IMR-90 (cell line): ENCODE measurements around the gene AUTS2.

Experiments
- BHLHE40 ChIP-seq: fragments of 150-350 bp; IDR thresholded peaks from 2 replicates; pipeline ENCODE4 v1.6.1; 2016; ENCODE audit warnings: mild to moderate bottlenecking, low read depth, low read length
- CEBPB ChIP-seq: IDR thresholded peaks from 2 replicates; pipeline ENCODE4 v1.6.1; 2012; ENCODE audit warnings: low read depth, low read length, improper control_type of control experiment
- MAZ ChIP-seq: IDR thresholded peaks from 2 replicates; pipeline ENCODE4 v1.6.1; 2012; ENCODE audit warnings: low read depth, mild to moderate bottlenecking, low read length, improper control_type of control experiment, moderate library complexity, borderline replicate concordance
- MXI1 ChIP-seq: IDR thresholded peaks from 2 replicates; pipeline ENCODE4 v1.6.1; 2012; ENCODE audit warnings: low read depth, mild to moderate bottlenecking, low read length, moderate library complexity, borderline replicate concordance
- NFE2L2 ChIP-seq: fragments of 150-350 bp; IDR thresholded peaks from 2 replicates; pipeline ENCODE4 v1.6.1; 2016; ENCODE audit warnings: low read depth, mild to moderate bottlenecking, low read length
- POLR2A ChIP-seq: IDR thresholded peaks from 2 replicates; pipeline ENCODE4 v1.6.1; 2012; ENCODE audit warnings: mild to moderate bottlenecking, low read depth, low read length
- RAD21 ChIP-seq: IDR thresholded peaks from 2 replicates; pipeline ENCODE4 v1.6.1; 2012; ENCODE audit warnings: low read length, improper control_type of control experiment
- RCOR1 ChIP-seq: IDR thresholded peaks from 2 replicates; pipeline ENCODE4 v1.6.1; 2012; ENCODE audit warnings: mild to moderate bottlenecking, low read length, improper control_type of control experiment; ENCODE audit not compliant: insufficient replicate concordance
- RFX5 ChIP-seq: IDR thresholded peaks from 2 replicates; pipeline ENCODE4 v1.8.0; 2012; ENCODE audit warnings: low read depth, mild to moderate bottlenecking, low read length, moderate library complexity
- SMC3 ChIP-seq: fragments of 150-350 bp; IDR thresholded peaks from 2 replicates; pipeline ENCODE4 v1.6.1; 2016; ENCODE audit warnings: low read depth, mild to moderate bottlenecking, antibody characterized with exemption, low read length, moderate library complexity
- TF ChIP-seq, protein P1 (sequence below): fragments of 150-350 bp; IDR thresholded peaks from 2 replicates; pipeline ENCODE4 v1.6.1; 2017; ENCODE audit warnings: mild to moderate bottlenecking, antibody characterized with exemption, low read length, low read depth
- TF ChIP-seq, protein P2 (sequence below): conservative IDR thresholded peaks from 2 replicates; pipeline ENCODE4 v1.5.1; 2012; ENCODE audit warnings: mild to moderate bottlenecking, low read depth, low read length, improper control_type of control experiment

DNA sequence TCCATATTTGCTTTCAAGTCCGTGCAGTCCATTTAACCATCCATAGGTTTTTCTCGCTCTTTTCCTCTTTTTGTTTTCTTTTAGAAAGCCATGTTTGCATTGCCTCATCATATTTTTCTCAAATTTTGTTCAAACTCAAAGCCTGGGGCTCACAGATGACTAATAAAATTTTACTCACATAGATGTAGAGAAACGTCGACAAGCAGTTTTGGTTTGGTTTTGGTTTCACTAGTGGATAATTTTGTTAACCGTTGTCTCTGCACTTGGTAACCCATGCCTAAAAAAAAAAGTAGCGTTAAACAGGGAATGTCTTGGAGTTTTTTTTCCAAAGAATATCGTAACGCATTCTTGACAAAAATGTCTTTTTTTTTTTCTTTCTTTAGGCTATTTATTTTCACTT lies 1189.5 kb downstream of the AUTS2 start:
- TF ChIP-seq, protein P1, sequence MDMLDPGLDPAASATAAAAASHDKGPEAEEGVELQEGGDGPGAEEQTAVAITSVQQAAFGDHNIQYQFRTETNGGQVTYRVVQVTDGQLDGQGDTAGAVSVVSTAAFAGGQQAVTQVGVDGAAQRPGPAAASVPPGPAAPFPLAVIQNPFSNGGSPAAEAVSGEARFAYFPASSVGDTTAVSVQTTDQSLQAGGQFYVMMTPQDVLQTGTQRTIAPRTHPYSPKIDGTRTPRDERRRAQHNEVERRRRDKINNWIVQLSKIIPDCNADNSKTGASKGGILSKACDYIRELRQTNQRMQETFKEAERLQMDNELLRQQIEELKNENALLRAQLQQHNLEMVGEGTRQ, result no peak
- TF ChIP-seq, protein P2, sequence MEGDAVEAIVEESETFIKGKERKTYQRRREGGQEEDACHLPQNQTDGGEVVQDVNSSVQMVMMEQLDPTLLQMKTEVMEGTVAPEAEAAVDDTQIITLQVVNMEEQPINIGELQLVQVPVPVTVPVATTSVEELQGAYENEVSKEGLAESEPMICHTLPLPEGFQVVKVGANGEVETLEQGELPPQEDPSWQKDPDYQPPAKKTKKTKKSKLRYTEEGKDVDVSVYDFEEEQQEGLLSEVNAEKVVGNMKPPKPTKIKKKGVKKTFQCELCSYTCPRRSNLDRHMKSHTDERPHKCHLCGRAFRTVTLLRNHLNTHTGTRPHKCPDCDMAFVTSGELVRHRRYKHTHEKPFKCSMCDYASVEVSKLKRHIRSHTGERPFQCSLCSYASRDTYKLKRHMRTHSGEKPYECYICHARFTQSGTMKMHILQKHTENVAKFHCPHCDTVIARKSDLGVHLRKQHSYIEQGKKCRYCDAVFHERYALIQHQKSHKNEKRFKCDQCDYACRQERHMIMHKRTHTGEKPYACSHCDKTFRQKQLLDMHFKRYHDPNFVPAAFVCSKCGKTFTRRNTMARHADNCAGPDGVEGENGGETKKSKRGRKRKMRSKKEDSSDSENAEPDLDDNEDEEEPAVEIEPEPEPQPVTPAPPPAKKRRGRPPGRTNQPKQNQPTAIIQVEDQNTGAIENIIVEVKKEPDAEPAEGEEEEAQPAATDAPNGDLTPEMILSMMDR, result no peak
- TF ChIP-seq RFX5 (no peak), MAZ (no peak), POLR2A (no peak), NFE2L2 (no peak), RCOR1 (no peak), CEBPB (no peak), MXI1 (no peak), RAD21 (no peak), SMC3 (no peak), BHLHE40 (no peak)
